Measurements from ENCODE around the gene NTRK2.

- no peak for TF ChIP-seq CTCF (IDR thresholded peaks at IDR 0.05 in 4 of 5, conservative IDR thresholded peaks at IDR 0.05 in 1 of 5)
- no peak for TF ChIP-seq POLR2A (IDR thresholded peaks at IDR 0.05)
Measured at GRCh38 chr9:84731696-84732095, 62.2 kb downstream of the NTRK2 start.
